ENCODE measurements around the gene OVOL1.

OVOL1 gene

GRCh38 chr11:65842144-65842543 lies 55.3 kb downstream of the OVOL1 start:
- TF ChIP-seq CTCF (IDR thresholded peaks at IDR 0.05; ENCODE audit: low read depth, low read length): no peak

GRCh38 chr11:65843811-65844210 lies 56.9 kb downstream of the OVOL1 start:
- no peak for TF ChIP-seq CTCF (IDR thresholded peaks at IDR 0.05; ENCODE audit: low read depth, low read length)

More at GRCh38 chr11:65842144-65842543, 55.3 kb downstream of the OVOL1 start:
- H3K4me3 ChIP-seq (ENCODE audit: low read depth, low read length): no peak overlapping the region
- DNase-seq (ENCODE audit: low read depth, low spot score): no peak
- in situ Hi-C loops (cut with HindIII; ENCODE audit: low sequenced_read_pairs): no loop called here

GRCh38 chr11:65844231-65844872 lies 57.5 kb downstream of the OVOL1 start:
- H3K4me3 ChIP-seq (ENCODE audit: low read depth, low read length): no peak overlapping the region
- in situ Hi-C loops (cut with HindIII; ENCODE audit: low sequenced_read_pairs): no loop called here
- DNase-seq (ENCODE audit: low read depth, low spot score): no peak
- no peak for TF ChIP-seq CTCF (IDR thresholded peaks at IDR 0.05; ENCODE audit: low read depth, low read length)

More at GRCh38 chr11:65843811-65844210, 56.9 kb downstream of the OVOL1 start:
- no peak overlapping the region for H3K4me3 ChIP-seq (ENCODE audit: low read depth, low read length)
- DNase-seq (ENCODE audit: low read depth, low spot score): no peak
- in situ Hi-C loops (cut with HindIII; ENCODE audit: low sequenced_read_pairs): no loop called here
